IMR-90 (cell line): ENCODE data around the gene DOCK1. TPM values are rescaled to one million over a fixed set of nuclear protein-coding genes. Genes with fewer than 3 reads are reported as not detected.

Experiments used
- ATAC-seq: fragments of 200-7000 bp; cut with Tn5 transposase; 2 replicates; pipeline ENCODE4 v1.9.1; 2020; ENCODE audit warnings: low read depth, mild to moderate bottlenecking, moderate library complexity
- BruUV-seq: library from RNA; stranded (reverse); fragments of 400-500 nt; replicated peaks from 2 replicates; lab custom pipeline; 2021; lab: Mats Ljungman, UMichigan
- CTCF ChIA-PET: fragments of 300-600 bp; formaldehyde crosslinking; extraction: SDS; loops from one replicate; lab custom pipeline; 2021; ENCODE audit warnings: antibody characterized with exemption; lab: Yijun Ruan, JAX
- POLR2A ChIA-PET: fragments of 300-600 bp; sonication (Branson Sonifier 250); formaldehyde crosslinking; loops from one replicate; lab custom pipeline; 2022; ENCODE audit warnings: antibody characterized with exemption; ENCODE audit not compliant: unreplicated experiment; lab: Charles Lee
- DNase-seq: peaks from one replicate; pipeline ENCODE4 v3.0.0; 2013
- H2AFZ ChIP-seq: replicated peaks from 2 replicates; pipeline ENCODE3; 2013; ENCODE audit warnings: low read length, mild to moderate bottlenecking; ENCODE audit not compliant: poor library complexity
- H2AK5ac ChIP-seq: 2 replicates; pipeline ENCODE4 v1.6.1; 2013; ENCODE audit warnings: low read depth, low read length, inconsistent platforms
- H2AK9ac ChIP-seq: replicated peaks from 2 replicates; pipeline ENCODE3; 2013; ENCODE audit warnings: mild to moderate bottlenecking, low read depth, low read length, moderate library complexity; ENCODE audit not compliant: poor library complexity
- H2BK120ac ChIP-seq: 2 replicates; pipeline ENCODE4 v1.6.1; 2013; ENCODE audit warnings: low read depth, low read length, inconsistent platforms
- H2BK15ac ChIP-seq: 3 replicates; pipeline ENCODE4 v1.6.1; 2013; ENCODE audit warnings: low read depth, low read length, inconsistent platforms
- H2BK20ac ChIP-seq: 2 replicates; pipeline ENCODE4 v1.6.1; 2013; ENCODE audit warnings: low read depth, mild to moderate bottlenecking, inconsistent platforms, low read length, moderate library complexity
- H2BK5ac ChIP-seq: 2 replicates; pipeline ENCODE4 v1.6.1; 2013; ENCODE audit warnings: mild to moderate bottlenecking, low read depth, low read length, inconsistent platforms; ENCODE audit not compliant: poor library complexity, severe bottlenecking
- H3K14ac ChIP-seq: replicated peaks from 2 replicates; pipeline ENCODE4 v1.6.1; 2013; ENCODE audit warnings: low read depth, low read length, inconsistent platforms
- H3K18ac ChIP-seq: 2 replicates; pipeline ENCODE4 v1.6.1; 2013; ENCODE audit warnings: low read depth, low read length, control low read depth
- H3K23ac ChIP-seq: 2 replicates; pipeline ENCODE4 v1.6.1; 2013; ENCODE audit warnings: low read depth, low read length, inconsistent platforms
- H3K27ac ChIP-seq: 2 replicates; pipeline ENCODE4 v1.5.1; 2013; ENCODE audit warnings: mild to moderate bottlenecking, control low read depth, low read length; ENCODE audit not compliant: insufficient read depth
- H3K27me3 ChIP-seq: 2 replicates; pipeline ENCODE4 v1.6.1; 2013; ENCODE audit warnings: low read length; ENCODE audit not compliant: control insufficient read depth, insufficient read depth
- H3K36me3 ChIP-seq: 2 replicates; pipeline ENCODE4 v1.6.1; 2013; ENCODE audit warnings: low read length, mixed read lengths; ENCODE audit not compliant: control insufficient read depth, insufficient read depth
- H3K4ac ChIP-seq: 2 replicates; pipeline ENCODE4 v1.6.1; 2013; ENCODE audit warnings: low read depth, low read length, inconsistent platforms
- H3K4me1 ChIP-seq: 2 replicates; pipeline ENCODE4 v1.6.1; 2013; ENCODE audit warnings: low read length, mixed read lengths; ENCODE audit not compliant: control insufficient read depth, insufficient read depth
- H3K4me2 ChIP-seq: 2 replicates; pipeline ENCODE4 v1.6.1; 2013; ENCODE audit warnings: low read depth, mild to moderate bottlenecking, control low read depth, low read length, moderate library complexity
- H3K4me3 ChIP-seq: 2 replicates; pipeline ENCODE4 v1.5.1; 2013; ENCODE audit warnings: low read depth, mild to moderate bottlenecking, control low read depth, low read length, moderate library complexity; ENCODE audit not compliant: insufficient read depth
- H3K56ac ChIP-seq: 2 replicates; pipeline ENCODE4 v1.6.1; 2013; ENCODE audit warnings: low read length, inconsistent platforms; ENCODE audit not compliant: insufficient read depth; ENCODE audit errors: extremely low read depth
- H3K79me1 ChIP-seq, 2 experiments: 2 replicates each; pipeline ENCODE4 v1.6.1; 2013; ENCODE audit warnings: low read length in 2 of 2, inconsistent platforms in 1 of 2, low read depth in 1 of 2
- H3K9ac ChIP-seq: 2 replicates; pipeline ENCODE4 v1.6.1; 2013; ENCODE audit warnings: low read depth, low read length, control low read depth
- H3K9me1 ChIP-seq: 2 replicates; pipeline ENCODE4 v1.6.1; 2013; ENCODE audit warnings: low read length, inconsistent platforms; ENCODE audit not compliant: insufficient read depth
- H3K9me3 ChIP-seq: 2 replicates; pipeline ENCODE4 v1.6.1; 2013; ENCODE audit warnings: low read length; ENCODE audit not compliant: control insufficient read depth, insufficient read depth
- H4K20me1 ChIP-seq: 2 replicates; pipeline ENCODE4 v1.6.1; 2013; ENCODE audit warnings: low read length, inconsistent platforms; ENCODE audit not compliant: insufficient read depth
- H4K5ac ChIP-seq: 2 replicates; pipeline ENCODE4 v1.6.1; 2013; ENCODE audit warnings: mild to moderate bottlenecking, low read depth, low read length, control low read depth
- H4K8ac ChIP-seq, 2 experiments: 2 replicates each; pipeline ENCODE4 v1.6.1; 2013; ENCODE audit warnings: low read depth in 2 of 2, low read length in 2 of 2, control low read depth in 1 of 2, inconsistent platforms in 1 of 2
- H4K91ac ChIP-seq: 2 replicates; pipeline ENCODE4 v1.6.1; 2013; ENCODE audit warnings: low read depth, low read length, inconsistent platforms; ENCODE audit not compliant: insufficient read depth
- BHLHE40 ChIP-seq: fragments of 150-350 bp; IDR thresholded peaks from 2 replicates; pipeline ENCODE4 v1.6.1; 2016; ENCODE audit warnings: mild to moderate bottlenecking, low read depth, low read length
- CEBPB ChIP-seq: IDR thresholded peaks from 2 replicates; pipeline ENCODE4 v1.6.1; 2012; ENCODE audit warnings: low read depth, low read length, improper control_type of control experiment
- CHD1 ChIP-seq: IDR thresholded peaks from 2 replicates; pipeline ENCODE4 v1.6.1; 2012; ENCODE audit warnings: low read depth, low read length, improper control_type of control experiment
- CTCF ChIP-seq: conservative IDR thresholded peaks from 2 replicates; pipeline ENCODE4 v1.5.1; 2012; ENCODE audit warnings: mild to moderate bottlenecking, low read depth, low read length, improper control_type of control experiment
- ELK1 ChIP-seq: fragments of 150-350 bp; IDR thresholded peaks from 2 replicates; pipeline ENCODE4 v1.6.1; 2016; ENCODE audit warnings: low read depth, mild to moderate bottlenecking, low read length, moderate library complexity, borderline replicate concordance
- FOS ChIP-seq: fragments of 150-350 bp; IDR thresholded peaks from 2 replicates; pipeline ENCODE4 v1.6.1; 2016; ENCODE audit warnings: low read depth, low read length
- MAFK ChIP-seq: IDR thresholded peaks from 2 replicates; pipeline ENCODE4 v1.6.1; 2012; ENCODE audit warnings: low read depth, low read length, improper control_type of control experiment
- MAZ ChIP-seq: IDR thresholded peaks from 2 replicates; pipeline ENCODE4 v1.6.1; 2012; ENCODE audit warnings: low read depth, mild to moderate bottlenecking, low read length, improper control_type of control experiment, moderate library complexity, borderline replicate concordance
- MXI1 ChIP-seq: IDR thresholded peaks from 2 replicates; pipeline ENCODE4 v1.6.1; 2012; ENCODE audit warnings: low read depth, mild to moderate bottlenecking, low read length, moderate library complexity, borderline replicate concordance
- NFE2L2 ChIP-seq: fragments of 150-350 bp; IDR thresholded peaks from 2 replicates; pipeline ENCODE4 v1.6.1; 2016; ENCODE audit warnings: low read depth, mild to moderate bottlenecking, low read length
- POLR2A ChIP-seq: IDR thresholded peaks from 2 replicates; pipeline ENCODE4 v1.6.1; 2012; ENCODE audit warnings: mild to moderate bottlenecking, low read depth, low read length
- RAD21 ChIP-seq: IDR thresholded peaks from 2 replicates; pipeline ENCODE4 v1.6.1; 2012; ENCODE audit warnings: low read length, improper control_type of control experiment
- RFX5 ChIP-seq: IDR thresholded peaks from 2 replicates; pipeline ENCODE4 v1.8.0; 2012; ENCODE audit warnings: low read depth, mild to moderate bottlenecking, low read length, moderate library complexity
- USF2 ChIP-seq: fragments of 150-350 bp; IDR thresholded peaks from 2 replicates; pipeline ENCODE4 v1.6.1; 2017; ENCODE audit warnings: mild to moderate bottlenecking, antibody characterized with exemption, low read length, low read depth
- whole genome bisulfite sequencing, 2 experiments: methylation state at CpG; one replicate each; pipeline versions ENCODE4 v1.1.5 to v1.1.7; 2013; ENCODE audit warnings: missing lambda C conversion rate in 2 of 2; ENCODE audit not compliant: insufficient read length in 1 of 2; ENCODE audit errors: extremely low coverage in 2 of 2; 5-methylcytosine and 5-hydroxymethylcytosine counted together
- dilution Hi-C: fragments of 300-500 bp; cut with HindIII; formaldehyde crosslinking; loops from one replicate; pipeline ENCODE4 v1.14.3; 2018; ENCODE audit warnings: low sequenced_read_pairs; ENCODE audit not compliant: unreplicated experiment
- in situ Hi-C: fragments of 300-500 bp; cut with MboI; formaldehyde crosslinking; loops from 3 replicates; pipeline ENCODE4 v1.14.3; 2019; ENCODE audit warnings: low sequenced_read_pairs, inconsistent platforms, mixed read lengths
- intact Hi-C: fragments of 100-400 bp; cut with micrococcal nuclease; formaldehyde crosslinking; loops from 2 replicates; pipeline ENCODE4 v1.10.0; 2022
- polyA plus RNA-seq, 3 experiments: library from polyadenylated mRNA; depleted of rRNA; stranded (reverse); fragments of >200 nt; gene quantifications; 2 replicates each; pipeline ENCODE4 v1.2.3, GENCODE V29; 2012; ENCODE audit warnings: low replicate concordance in 1 of 3
- total RNA-seq: library from RNA; depleted of rRNA; stranded (reverse); fragments of >200 nt; gene quantifications from 2 replicates; pipeline ENCODE4 v1.2.3, GENCODE V29; 2012

DOCK1 gene
- total and polyA plus RNA-seq, 2 of the 4 experiments (the other 2 are of a cell fraction), result 28.2 to 71.0 TPM

- no peak overlapping the region for H3K4me3 ChIP-seq
- no peak overlapping the region; the same call in 1 of the 2 replicates for H3K14ac ChIP-seq
- intact Hi-C loops, result no loop called here
- H2BK120ac ChIP-seq, result no peak overlapping the region
- H3K79me1 ChIP-seq, result peaks cover 7 to 10% of the 10 kb centered on the region in 2 experiments; a peak in 3 of 4 replicates
- H3K9me3 ChIP-seq, result no peaks in the 10 kb centered on the region; the same call in 1 of the 2 replicates
- no peak overlapping the region for H3K56ac ChIP-seq
- in situ Hi-C loops, result no loop called here
- 100% methylated on average over 3 of the region's 4 CpGs; no CpG with 5 or more reads in 1 of the 2 experiments for WGBS, 2 experiments
- no peak overlapping the region for H3K9ac ChIP-seq
- H3K27me3 ChIP-seq, result no peaks in the 10 kb centered on the region
- no peak overlapping the region for H2BK15ac ChIP-seq
- H3K27ac ChIP-seq, result no peak overlapping the region
- H3K4me2 ChIP-seq, result no peak overlapping the region
- POLR2A ChIA-PET, result no interaction called here
- no peak overlapping the region for H3K23ac ChIP-seq
- no peak for DNase-seq
- ATAC-seq, result no peak
- H3K4ac ChIP-seq, result no peak overlapping the region
- H4K5ac ChIP-seq, result no peak overlapping the region
- H3K9me1 ChIP-seq, result peaks cover 12% of the 10 kb centered on the region; the same call in 1 of the 2 replicates
- no peaks in the 10 kb centered on the region for H3K4me1 ChIP-seq
- no peak overlapping the region for H2AK9ac ChIP-seq
- H4K20me1 ChIP-seq, result peaks cover 7% of the 10 kb centered on the region; the same call in 1 of the 2 replicates
- H3K36me3 ChIP-seq, result 0 out of 2 replicates have a peak, but pooled peaks cover 2% of the 10 kb centered on the region
- dilution Hi-C loops, result no loop called here
- H2BK5ac ChIP-seq, result no peak overlapping the region
- CTCF ChIA-PET, result no interaction called here
- no peak overlapping the region for H3K18ac ChIP-seq
- TF ChIP-seq MXI1 (no peak), RAD21 (no peak), ELK1 (no peak), MAFK (no peak), CHD1 (no peak), RFX5 (no peak), MAZ (no peak), CEBPB (no peak), BHLHE40 (no peak), NFE2L2 (no peak), USF2 (no peak), POLR2A (no peak), CTCF (no peak), FOS (no peak)
- no peak overlapping the region for H2AK5ac ChIP-seq
- no peak overlapping the region for H2AFZ ChIP-seq
- H2BK20ac ChIP-seq, result no peak overlapping the region
- no peak overlapping the region for H4K8ac ChIP-seq
- no peak overlapping the region for H4K91ac ChIP-seq
- BruUV-seq, result no TSS peak
Measured at GRCh38 chr10:127292888-127293287, 387.7 kb downstream of the DOCK1 start.
